GM11168 (cell line): ENCODE results near the gene FANCE.
"Not testable (repeated sequence)": the region's sequence is repeated elsewhere in the genome, so short reads cannot be mapped to it uniquely, and the experiment has no call there.

Experiments used
- in situ Hi-C: fragments of 300-500 bp; cut with MboI; formaldehyde crosslinking; loops from one replicate; pipeline ENCODE4 v1.12.0; 2022; ENCODE audit warnings: low sequenced_read_pairs; ENCODE audit not compliant: unreplicated experiment

FANCE gene

DNA sequence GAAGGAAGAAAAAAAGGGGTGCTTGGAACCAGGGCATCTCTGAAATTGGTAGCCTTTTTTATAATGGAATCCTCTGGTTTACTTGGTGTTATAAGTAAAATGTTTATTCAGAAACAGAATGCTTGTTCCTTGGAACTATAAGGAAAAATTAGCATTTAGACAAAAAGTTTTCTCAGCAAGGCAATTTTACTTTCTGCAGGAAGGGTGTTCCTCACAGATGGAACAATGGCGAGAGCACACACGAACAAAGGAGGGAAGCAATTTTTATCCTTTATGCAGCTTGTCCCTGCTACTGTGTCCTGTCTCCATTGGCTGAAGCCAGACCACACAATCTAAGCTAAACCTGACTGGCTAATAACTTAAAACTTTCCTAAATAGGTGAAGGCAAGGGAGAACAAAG, 22.7 kb upstream of the FANCE start:
- in situ Hi-C loops = no loop called here

GRCh38 chr6:35432291-35432690, 19.8 kb upstream of the FANCE start:
- in situ Hi-C loops = no loop called here

DNA sequence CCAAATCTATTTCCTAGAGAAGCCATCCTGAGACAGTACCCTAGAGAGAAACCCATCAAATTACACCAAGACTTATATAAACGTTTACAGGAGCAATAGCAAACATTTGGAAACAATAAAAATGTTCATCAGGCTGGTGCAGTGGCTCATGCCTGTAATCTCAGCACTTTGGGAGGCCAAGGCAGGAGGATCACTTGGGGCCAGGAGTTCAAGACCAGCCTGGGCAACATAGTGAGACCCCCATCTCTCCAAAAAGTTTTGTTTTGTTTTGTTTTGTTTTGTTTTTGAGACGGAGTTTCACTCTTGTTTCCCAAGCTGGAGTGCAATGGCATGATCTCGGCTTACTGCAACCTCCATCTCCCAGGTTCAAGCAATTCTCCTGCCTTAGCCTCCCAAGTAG, 19.4 kb upstream of the FANCE start:
- in situ Hi-C loops = not testable (repeated sequence)

GRCh38 chr6:35435074-35435837, 16.9 kb upstream of the FANCE start:
- in situ Hi-C loops = no loop called here

GRCh38 chr6:35436071-35436857, 15.9 kb upstream of the FANCE start:
- in situ Hi-C loops = no loop called here

DNA sequence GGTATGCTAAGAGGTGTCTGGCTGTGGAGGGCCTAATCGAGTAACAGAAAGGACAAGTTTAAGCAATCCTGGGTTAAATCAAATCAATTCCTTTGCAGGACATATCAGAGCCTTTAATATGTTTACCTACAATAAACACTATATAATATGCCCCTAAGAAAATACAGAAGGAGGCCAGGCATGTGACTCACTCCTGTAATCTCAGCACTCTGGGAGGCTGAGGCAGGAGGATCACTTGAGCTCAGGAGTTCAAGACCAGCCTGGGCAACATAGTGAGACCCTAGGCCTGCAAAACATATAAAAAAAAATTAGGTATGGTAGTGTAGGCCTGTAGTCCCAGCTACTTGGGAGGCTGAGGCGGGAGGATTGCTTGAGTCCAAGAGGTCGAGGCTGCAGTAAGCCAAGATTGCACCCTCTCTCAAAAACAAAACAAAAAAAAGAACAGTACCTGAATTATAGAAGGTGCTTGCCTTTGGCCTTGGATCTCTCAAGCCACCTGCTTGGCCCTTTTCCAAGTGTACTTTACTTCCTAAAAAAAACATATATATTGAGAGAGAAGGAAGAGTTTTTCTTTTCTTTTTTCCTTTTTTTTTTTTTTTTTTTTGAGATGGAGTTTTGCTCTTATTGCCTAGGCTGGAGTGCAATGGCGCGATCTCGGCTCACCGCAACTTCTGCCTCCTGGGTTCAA, 13.6 kb upstream of the FANCE start:
- in situ Hi-C loops = not testable (repeated sequence)

DNA sequence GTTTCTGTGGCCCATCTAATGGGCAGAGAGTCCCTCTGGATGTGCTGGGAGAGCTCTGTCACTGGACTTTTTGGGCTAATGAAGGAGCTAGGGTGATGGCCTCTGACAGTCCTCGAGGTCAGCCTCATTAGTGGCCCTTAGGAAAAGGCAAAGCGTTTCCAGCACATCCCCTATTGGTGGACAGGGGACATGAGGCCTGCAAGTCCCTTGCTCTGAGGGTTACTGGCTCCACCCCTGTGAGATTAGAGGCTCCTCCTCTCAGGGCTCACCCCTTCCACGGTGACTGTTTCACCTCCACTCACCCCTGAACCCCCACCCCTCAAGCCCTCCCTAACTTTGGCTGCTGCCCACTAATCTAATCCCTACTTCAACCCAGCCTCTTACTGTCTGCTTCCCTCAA, 12.8 kb upstream of the FANCE start:
- in situ Hi-C loops = no loop called here

DNA sequence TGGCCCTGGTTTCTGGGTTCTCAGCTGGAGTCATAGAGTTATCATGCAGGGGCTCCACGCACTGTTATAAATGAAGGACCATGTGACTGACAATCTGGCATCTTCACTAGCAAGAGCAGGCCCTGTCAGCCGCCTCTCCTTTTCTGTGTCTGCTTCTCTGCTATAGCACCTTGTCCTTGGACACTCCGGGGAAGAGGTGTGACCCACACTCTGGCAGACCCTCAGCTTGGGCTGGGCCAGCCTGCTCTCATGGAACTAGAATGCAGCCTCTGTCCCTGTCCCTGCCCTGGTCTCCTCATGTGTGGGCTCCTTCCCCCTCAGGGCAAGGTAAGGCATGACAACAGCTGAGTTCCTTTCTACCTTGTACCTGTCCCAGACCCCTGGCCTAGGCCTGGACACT, 10.9 kb upstream of the FANCE start:
- in situ Hi-C loops = no loop called here

- in situ Hi-C loops = no loop called here
These were observed 10.5 kb upstream of the FANCE start for GRCh38 chr6:35441642-35442041.

DNA sequence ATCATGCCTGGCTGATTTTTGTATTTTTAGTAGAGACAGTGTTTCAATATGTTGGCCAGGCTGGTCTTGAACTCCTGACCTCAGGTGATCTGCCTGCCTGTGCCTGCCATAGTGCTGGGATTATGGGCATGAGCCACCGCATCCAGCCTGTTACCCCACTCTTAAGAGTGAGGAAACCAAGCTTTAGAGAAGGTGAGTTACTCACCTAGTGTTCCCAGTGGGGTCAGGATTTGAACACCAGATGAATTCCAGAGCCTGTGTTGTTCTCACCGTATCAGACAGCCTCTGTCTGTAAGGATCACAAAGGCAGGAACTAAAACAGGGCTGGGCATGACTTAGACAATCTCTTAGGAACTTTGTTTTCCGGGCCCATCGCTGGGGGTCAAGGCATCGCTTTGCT, 9.4 kb upstream of the FANCE start:
- in situ Hi-C loops = no loop called here

GRCh38 chr6:35443341-35444030, 8.7 kb upstream of the FANCE start:
- in situ Hi-C loops = no loop called here

GRCh38 chr6:35445691-35446090, 6.4 kb upstream of the FANCE start:
- in situ Hi-C loops = no loop called here

DNA sequence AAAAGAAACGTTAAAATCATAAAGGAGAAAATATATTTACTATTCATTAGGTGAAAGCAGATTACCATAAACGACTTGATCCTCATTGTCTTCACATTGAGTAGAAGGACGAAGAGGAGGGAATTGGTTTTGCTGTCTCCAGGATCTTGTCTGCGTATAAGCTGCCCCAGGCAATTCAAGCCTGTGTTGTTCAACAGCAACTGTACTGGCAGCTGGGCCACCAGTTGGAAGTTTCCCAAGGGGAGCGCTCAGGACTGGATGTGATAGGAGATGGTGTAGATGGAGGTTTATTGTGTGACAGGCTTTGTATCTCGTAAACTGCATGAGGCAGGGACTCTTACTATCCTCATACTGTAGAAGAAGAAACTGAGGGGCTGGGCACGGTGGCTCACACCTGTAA, 3.9 kb upstream of the FANCE start:
- in situ Hi-C loops = no loop called here

DNA sequence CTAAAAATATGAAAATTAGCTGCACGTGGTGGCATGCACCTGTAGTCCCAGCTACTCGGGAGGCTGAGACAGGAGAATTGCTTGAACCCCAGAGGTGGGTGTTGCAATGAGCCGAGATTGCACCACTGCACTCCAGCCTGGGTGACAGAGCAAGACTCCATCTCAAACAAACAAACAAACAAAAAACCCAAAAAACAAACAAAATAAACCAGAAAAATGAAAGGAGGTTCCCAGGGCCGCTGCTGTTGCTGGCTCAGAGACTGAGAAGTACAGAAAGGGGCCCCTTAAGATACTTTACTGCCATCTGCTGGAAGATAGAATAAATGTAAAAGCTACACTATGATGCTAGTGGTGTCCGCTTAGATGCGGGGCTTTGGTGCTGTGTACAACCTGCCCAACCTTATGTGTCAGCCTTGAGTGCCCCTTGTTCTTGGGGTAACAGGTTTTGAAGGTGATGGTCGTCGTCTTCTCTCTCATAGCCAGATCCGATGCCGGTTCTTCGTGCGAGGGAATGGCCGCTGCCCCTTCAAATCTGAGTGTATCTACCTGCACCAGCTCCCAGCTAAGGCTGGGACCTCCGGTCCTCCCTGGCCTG, 2.8 kb upstream of the FANCE start:
- in situ Hi-C loops = no loop called here

DNA sequence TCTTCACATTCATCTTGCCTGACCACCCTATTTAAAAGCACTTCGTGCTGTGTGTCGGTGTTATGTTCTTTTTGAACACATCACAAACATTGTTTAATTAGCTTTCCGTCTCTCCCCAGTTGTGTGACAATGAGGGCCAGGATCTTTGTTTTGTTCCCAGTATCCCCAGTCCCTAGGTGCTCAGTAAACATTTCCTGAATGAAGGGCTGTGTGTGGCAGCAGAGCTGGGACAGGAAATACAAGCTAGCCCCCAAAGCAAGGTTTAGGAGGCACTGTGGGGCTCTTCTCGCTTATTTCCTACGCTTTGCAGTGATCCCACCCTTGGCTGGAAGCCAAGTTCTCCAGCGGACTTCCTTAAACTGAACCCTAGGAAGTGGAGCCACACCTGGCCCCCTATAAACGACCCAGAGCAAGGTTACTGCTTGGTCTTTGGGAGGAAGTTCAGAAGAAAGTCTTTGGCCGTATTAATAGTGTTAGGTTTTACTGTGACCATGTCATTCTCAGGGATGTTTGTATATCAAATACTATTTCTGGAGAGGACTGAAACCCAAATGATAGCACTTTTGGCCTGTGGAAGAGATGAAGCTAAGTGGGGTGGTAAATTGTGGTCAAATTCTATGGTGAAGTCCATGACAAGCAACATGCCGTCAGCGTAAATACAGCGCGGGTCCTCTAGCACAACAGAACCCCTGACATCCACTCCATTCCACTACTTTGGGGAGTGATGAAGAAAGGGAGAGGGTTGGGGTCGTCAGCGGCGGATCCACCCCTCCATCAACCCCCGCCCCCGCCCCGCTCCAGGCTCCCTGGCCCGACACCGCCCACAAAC, 570 bp upstream of the FANCE start:
- in situ Hi-C loops = loop anchor here (5.0 kb wide), 1 partner anchor 104 kb away; no protein-coding TSS in a partner anchor

- in situ Hi-C loops = loop anchor here (5.0 kb wide), 1 partner anchor 106 kb away; no protein-coding TSS in a partner anchor
These were observed 1.1 kb downstream of the FANCE start for GRCh38 chr6:35453236-35453635.

- in situ Hi-C loops = loop anchor here (5.0 kb wide), 1 partner anchor 107 kb away; no protein-coding TSS in a partner anchor
These were observed 2.4 kb downstream of the FANCE start for GRCh38 chr6:35454391-35455110.

DNA sequence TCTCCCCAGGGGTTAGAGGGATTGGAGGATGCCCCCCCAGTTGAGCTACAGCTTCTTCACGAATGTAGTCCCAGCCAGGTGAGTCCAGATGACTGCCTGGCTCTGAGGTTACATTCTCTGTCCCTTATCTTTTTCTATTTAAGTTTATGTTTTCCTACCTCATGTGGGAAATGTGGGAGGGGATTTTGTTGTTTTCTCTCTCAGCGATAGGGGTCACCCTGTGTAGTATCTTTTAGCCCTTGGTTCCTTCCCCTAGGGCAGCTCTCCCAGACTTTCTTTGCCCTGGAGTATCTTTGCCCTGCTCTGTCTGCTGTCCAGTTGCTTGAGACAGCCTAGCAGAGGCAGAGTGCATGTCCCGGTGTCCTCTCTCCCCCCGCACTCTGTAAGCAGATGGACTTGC, 5.8 kb downstream of the FANCE start:
- in situ Hi-C loops = no loop called here

- in situ Hi-C loops = no loop called here
These were observed 9.1 kb downstream of the FANCE start for GRCh38 chr6:35461270-35461669.
